ENCODE measurements around the gene MYRFL.
A peak's percentile ranks its signal among the peaks of the same experiment; 100 is the strongest.

The MYRFL gene

DNA sequence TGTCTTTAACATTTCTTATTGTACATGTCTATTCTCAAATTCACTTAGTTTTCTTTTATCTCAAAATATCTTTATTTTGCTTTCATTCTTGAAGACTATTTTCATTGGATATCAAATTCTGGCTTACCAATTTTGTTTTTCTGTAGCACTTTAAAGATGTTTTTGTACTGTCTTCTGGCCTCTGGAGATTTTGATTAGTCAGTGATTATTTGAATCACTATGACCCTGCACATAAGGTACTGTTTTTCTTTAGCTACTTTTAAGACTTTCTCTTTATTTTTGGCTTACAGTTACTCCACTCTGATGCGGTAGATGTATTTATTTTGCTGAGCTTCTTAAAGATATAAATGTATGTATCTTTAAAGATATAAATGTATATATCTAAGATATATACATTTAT lies 49.6 kb downstream of the MYRFL start:
- H3K4me3 ChIP-seq (ENCODE audit: low read depth, low read length), result no peak overlapping the region
- TF ChIP-seq, protein P1, sequence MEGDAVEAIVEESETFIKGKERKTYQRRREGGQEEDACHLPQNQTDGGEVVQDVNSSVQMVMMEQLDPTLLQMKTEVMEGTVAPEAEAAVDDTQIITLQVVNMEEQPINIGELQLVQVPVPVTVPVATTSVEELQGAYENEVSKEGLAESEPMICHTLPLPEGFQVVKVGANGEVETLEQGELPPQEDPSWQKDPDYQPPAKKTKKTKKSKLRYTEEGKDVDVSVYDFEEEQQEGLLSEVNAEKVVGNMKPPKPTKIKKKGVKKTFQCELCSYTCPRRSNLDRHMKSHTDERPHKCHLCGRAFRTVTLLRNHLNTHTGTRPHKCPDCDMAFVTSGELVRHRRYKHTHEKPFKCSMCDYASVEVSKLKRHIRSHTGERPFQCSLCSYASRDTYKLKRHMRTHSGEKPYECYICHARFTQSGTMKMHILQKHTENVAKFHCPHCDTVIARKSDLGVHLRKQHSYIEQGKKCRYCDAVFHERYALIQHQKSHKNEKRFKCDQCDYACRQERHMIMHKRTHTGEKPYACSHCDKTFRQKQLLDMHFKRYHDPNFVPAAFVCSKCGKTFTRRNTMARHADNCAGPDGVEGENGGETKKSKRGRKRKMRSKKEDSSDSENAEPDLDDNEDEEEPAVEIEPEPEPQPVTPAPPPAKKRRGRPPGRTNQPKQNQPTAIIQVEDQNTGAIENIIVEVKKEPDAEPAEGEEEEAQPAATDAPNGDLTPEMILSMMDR (IDR thresholded peaks at IDR 0.05; ENCODE audit: insufficient read depth, low read length, missing control alignments), result no peak
- ChIA-PET CTCF (interaction anchor here (0.9 to 2.0 kb wide), 3 partner anchors 26 to 848 kb away, joined by 3 to 11 read pairs (median 4); no protein-coding TSS in a partner anchor), POLR2A (no interaction called here)
- no peak for DNase-seq (ENCODE audit: low read depth, low spot score)

DNA sequence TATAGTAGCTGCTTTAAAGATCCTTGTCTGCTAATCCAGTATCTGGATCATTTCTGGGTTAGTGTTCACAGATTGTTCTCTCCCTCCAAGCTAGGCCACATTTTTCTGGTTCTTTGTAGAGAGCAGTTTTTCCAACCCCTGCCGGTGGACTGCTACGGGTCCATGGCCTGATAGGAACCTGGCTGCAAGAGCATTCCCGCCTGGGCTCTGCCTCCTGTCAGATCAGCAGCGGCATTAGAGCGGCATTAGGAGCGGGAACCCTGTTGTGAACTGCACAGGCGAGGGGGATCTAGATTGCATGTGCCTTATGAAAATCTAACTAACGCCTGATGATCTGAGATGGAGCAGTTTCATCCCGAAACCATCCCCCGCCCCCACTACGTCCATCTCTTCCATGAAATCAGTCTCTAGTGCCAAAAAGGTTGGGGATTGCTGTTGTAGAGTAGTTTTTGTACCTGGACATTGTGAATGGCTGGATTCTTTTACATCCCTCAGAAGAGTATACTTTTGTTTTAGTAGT lies 50.4 kb downstream of the MYRFL start:
- DNase-seq (ENCODE audit: low read depth, low spot score), result no peak
- TF ChIP-seq, protein P1 (IDR thresholded peaks at IDR 0.05; ENCODE audit: insufficient read depth, low read length, missing control alignments), result no peak
- no peak overlapping the region for H3K4me3 ChIP-seq (ENCODE audit: low read depth, low read length)
- POLR2A ChIA-PET, result no interaction called here
- CTCF ChIA-PET, result interaction anchor here (0.9 to 5.6 kb wide), 4 partner anchors 706 to 853 kb away, joined by 3 to 82 read pairs (median 47); no protein-coding TSS in a partner anchor

DNA sequence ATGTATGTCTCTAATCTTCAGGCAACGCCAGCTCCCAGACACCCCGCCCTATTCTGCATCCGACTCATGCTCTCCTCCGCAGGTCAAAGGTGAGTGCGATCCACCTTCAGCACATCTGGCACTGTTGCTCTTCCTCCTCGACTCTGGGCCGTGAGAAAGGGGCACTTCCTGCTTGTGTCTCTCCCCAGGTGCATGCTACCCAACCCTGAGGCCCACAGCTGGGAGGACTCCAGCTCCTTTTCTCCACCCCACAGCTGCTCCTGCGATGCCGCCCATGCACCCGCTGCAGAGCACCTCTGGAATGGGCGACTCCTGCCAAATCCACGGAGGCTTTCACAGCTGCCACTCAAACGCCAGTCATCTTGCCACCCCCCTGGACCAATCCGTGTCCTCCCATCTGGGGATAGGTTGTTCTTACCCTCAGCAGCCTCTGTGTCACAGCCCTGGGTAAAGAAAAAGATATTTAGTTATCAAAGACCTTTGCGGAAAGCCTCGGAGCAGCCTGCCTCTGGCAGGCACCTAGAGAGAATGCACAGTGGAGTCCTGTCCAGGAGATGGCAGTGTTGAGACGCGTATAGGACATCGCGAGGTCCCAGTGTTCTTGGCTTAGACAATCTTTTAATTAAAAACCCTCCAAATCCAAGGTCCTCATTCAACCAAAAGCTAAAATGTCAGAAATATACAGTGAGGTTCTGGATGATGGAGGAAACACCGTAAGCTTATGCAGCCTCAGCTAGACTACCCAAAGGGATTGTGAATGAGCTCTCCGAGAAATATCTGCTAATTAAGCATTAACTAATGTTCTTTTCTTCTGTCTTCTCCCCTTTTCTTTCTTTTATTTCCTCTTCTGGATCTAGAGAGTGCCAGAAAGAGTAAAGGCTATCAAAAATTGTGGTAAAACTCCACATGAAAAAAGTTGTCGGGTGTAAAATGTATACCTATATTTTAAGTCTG lies 54.3 kb downstream of the MYRFL start:
- DNase-seq (ENCODE audit: low read depth, low spot score), result no peak
- H3K4me3 ChIP-seq (ENCODE audit: low read depth, low read length), result peak overlapping the region; percentile 42
- ChIA-PET POLR2A (no interaction called here), CTCF (interaction anchor here (0.6 to 6.6 kb wide), 60 partner anchors 9 to 1136 kb away, joined by 3 to 129 read pairs (median 4); no protein-coding TSS in a partner anchor)
- TF ChIP-seq, protein P1 (IDR thresholded peaks at IDR 0.05; ENCODE audit: insufficient read depth, low read length, missing control alignments), result peak; percentile 80

DNA sequence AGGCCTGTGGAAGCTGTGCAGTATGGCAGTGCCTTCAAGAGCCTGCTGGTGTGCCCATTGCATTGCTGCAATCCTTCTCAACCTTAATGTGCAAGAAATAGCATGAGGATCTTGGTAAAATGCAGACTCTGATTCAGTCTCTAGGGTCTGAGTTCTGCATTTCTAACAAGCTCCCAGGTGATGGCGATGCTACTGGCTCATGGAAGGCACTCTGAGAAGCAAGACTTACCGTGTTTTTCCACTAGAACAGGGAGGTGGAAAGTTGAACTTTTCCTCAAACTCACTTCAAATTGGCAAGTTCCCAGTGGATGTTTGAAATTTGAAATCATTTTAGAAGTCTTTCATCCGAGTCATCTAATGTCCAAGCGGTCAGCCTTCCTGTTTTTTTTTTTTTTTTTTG lies 55.5 kb downstream of the MYRFL start:
- POLR2A ChIA-PET, result no interaction called here
- TF ChIP-seq, protein P1 (IDR thresholded peaks at IDR 0.05; ENCODE audit: insufficient read depth, low read length, missing control alignments), result no peak
- no peak for DNase-seq (ENCODE audit: low read depth, low spot score)
- no peak overlapping the region for H3K4me3 ChIP-seq (ENCODE audit: low read depth, low read length)
- CTCF ChIA-PET, result interaction anchor here (0.7 to 6.6 kb wide), 13 partner anchors 7 to 851 kb away, joined by 3 to 129 read pairs (median 14); no protein-coding TSS in a partner anchor

DNA sequence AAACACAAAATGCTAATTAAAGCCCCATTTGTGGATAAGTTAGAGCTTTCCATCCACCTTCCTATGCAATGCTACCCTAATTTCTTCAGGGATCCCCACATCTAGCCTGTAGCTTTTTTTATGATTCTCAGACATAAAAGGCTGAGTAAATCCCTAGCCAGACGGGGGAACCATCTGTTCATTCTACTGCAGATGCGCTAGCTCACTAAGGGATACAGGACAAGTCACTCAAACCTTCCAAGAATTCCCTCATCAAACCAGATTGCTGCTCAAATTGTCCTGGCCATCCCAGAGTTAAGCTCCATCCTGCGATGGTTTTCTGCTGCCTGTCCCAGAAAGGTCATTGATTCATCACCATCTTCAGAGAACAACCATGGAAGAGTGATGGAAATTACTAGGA lies 56.7 kb downstream of the MYRFL start:
- H3K4me3 ChIP-seq (ENCODE audit: low read depth, low read length), result no peak overlapping the region
- ChIA-PET POLR2A (no interaction called here), CTCF (interaction anchor here (0.7 to 6.6 kb wide), 7 partner anchors 19 to 848 kb away, joined by 3 to 129 read pairs (median 5); no protein-coding TSS in a partner anchor)
- TF ChIP-seq, protein P1 (IDR thresholded peaks at IDR 0.05; ENCODE audit: insufficient read depth, low read length, missing control alignments), result no peak
- DNase-seq (ENCODE audit: low read depth, low spot score), result no peak

DNA sequence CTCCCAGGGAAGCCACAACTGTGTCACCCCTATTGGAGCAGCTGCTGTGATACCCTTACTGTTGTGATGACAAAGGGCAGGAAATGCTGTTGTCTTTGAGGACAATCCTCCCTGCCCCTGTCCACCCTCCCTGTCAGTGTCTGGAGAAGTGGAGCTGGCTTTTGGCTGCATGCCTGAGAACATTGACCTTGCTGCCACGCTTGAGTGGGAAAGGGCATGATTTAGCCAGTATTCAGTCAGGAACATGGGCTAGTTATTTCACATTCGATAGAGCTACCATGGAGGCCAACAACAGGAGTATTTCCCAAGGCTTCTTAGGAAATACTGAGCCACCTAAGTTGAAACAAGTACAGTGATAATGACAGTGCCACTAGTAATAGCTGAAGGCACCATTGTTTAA lies 59.4 kb downstream of the MYRFL start:
- TF ChIP-seq, protein P1 (IDR thresholded peaks at IDR 0.05; ENCODE audit: insufficient read depth, low read length, missing control alignments), result no peak
- POLR2A ChIA-PET, result no interaction called here
- CTCF ChIA-PET, result interaction anchor here (1.0 to 3.3 kb wide), 4 partner anchors 16 to 845 kb away, joined by 3 to 27 read pairs (median 10); no protein-coding TSS in a partner anchor
- no peak overlapping the region for H3K4me3 ChIP-seq (ENCODE audit: low read depth, low read length)
- no peak for DNase-seq (ENCODE audit: low read depth, low spot score)

Data from AG04449 (cell line).